A549 (cell line): ENCODE measurements around the gene ARID1B. TPM values are rescaled to one million over a fixed set of nuclear protein-coding genes. Genes with fewer than 3 reads are reported as not detected.

Experiments
- ATAC-seq, 2 experiments: fragments of 200-7000 bp in 1 of 2; fragments of >200 bp in 1 of 2; cut with Nextera tagmentation in 1 of 2; cut with Tn5 transposase in 1 of 2; 3 replicates each; pipeline versions ENCODE4 v1.8.0 to v1.9.1; 2018 to 2020; ENCODE audit warnings: mild to moderate bottlenecking in 1 of 2, moderate library complexity in 1 of 2
- CTCF ChIA-PET: fragments of 300-600 bp; sonication (Branson Sonifier 250); formaldehyde crosslinking; extraction: SDS; loops from one replicate; lab custom pipeline; 2021; ENCODE audit warnings: antibody characterized with exemption, inconsistent platforms; lab: Yijun Ruan, JAX
- POLR2A ChIA-PET: fragments of 350-600 bp; formaldehyde crosslinking; extraction: SDS; loops from one replicate; lab custom pipeline; 2021; ENCODE audit warnings: antibody characterized with exemption, inconsistent platforms; lab: Yijun Ruan, JAX
- DNase-seq, 2 experiments: peaks; one replicate each; pipeline versions ENCODE4 v3.0.0 to v3.0.0-alpha.2; 2011 to 2016; ENCODE audit warnings: low read depth in 1 of 2, low spot score in 1 of 2
- FAIRE-seq: peaks from 2 replicates; lab custom pipeline; 2011; peaks lifted over from hg19 to GRCh38; lab: Jason Lieb, UNC
- H3K27ac ChIP-seq, 2 experiments: fragments of >200 bp; sonication (Bioruptor Twin); formaldehyde crosslinking; 3 replicates each; pipeline ENCODE4 v1.5.1; 2016 to 2017
- H3K4me1 ChIP-seq: fragments of >200 bp; sonication (Bioruptor Twin); formaldehyde crosslinking; 3 replicates; pipeline ENCODE4 v1.6.1; 2016
- H3K4me2 ChIP-seq: fragments of >200 bp; sonication (Bioruptor Twin); formaldehyde crosslinking; 3 replicates; pipeline ENCODE4 v1.6.1; 2016
- H3K4me3 ChIP-seq: fragments of >200 bp; sonication (Bioruptor Twin); formaldehyde crosslinking; 3 replicates; pipeline ENCODE4 v1.5.1; 2016
- H3K9me3 ChIP-seq: fragments of >200 bp; sonication (Bioruptor Twin); formaldehyde crosslinking; 3 replicates; pipeline ENCODE4 v1.6.1; 2016
- ATOH8 ChIP-seq: fragments of 250-450 bp; sonication (Bioruptor Pico); IDR thresholded peaks from 2 replicates; pipeline ENCODE4 v1.5.0; 2020; ENCODE audit warnings: low read depth, mild to moderate bottlenecking, moderate library complexity
- CEBPB ChIP-seq, 2 experiments: fragments of >200 bp in 1 of 2; sonication (Bioruptor Twin) in 1 of 2; formaldehyde crosslinking in 1 of 2; IDR thresholded peaks; 2 replicates each; pipeline ENCODE4 v1.6.1; 2012 to 2016
- CTCF ChIP-seq: fragments of >200 bp; sonication (Bioruptor Twin); formaldehyde crosslinking; IDR thresholded peaks from 3 replicates; pipeline ENCODE4 v1.5.1; 2016
- E2F6 ChIP-seq: IDR thresholded peaks from 2 replicates; pipeline ENCODE4 v1.6.1; 2012; ENCODE audit warnings: low read depth, borderline replicate concordance
- ELK1 ChIP-seq: fragments of 150-350 bp; IDR thresholded peaks from 2 replicates; pipeline ENCODE4 v1.6.1; 2014; ENCODE audit warnings: low read depth, mild to moderate bottlenecking, low read length
- EP300 ChIP-seq, 2 experiments: fragments of >200 bp; sonication (Bioruptor Twin); formaldehyde crosslinking; IDR thresholded peaks; 2 replicates in 1 of 2; 3 replicates in 1 of 2; pipeline ENCODE4 v1.6.1; 2016 to 2017
- ESRRA ChIP-seq: fragments of 150-350 bp; IDR thresholded peaks from 2 replicates; pipeline ENCODE4 v1.6.1; 2014; ENCODE audit warnings: mild to moderate bottlenecking, low read length, borderline replicate concordance
- FOSB ChIP-seq: fragments of 250-450 bp; sonication (Bioruptor Pico); IDR thresholded peaks from 2 replicates; pipeline ENCODE4 v1.5.0; 2020; ENCODE audit warnings: mild to moderate bottlenecking, moderate library complexity
- FOXS1 ChIP-seq: fragments of 250-450 bp; sonication (Bioruptor Pico); IDR thresholded peaks from 2 replicates; pipeline ENCODE4 v1.5.0; 2020; ENCODE audit warnings: mild to moderate bottlenecking, moderate library complexity
- GATA3 ChIP-seq: IDR thresholded peaks from 2 replicates; pipeline ENCODE4 v1.6.1; 2012; ENCODE audit warnings: borderline replicate concordance
- HDAC2 ChIP-seq: fragments of 200-600 bp; sonication (generic); IDR thresholded peaks from 2 replicates; pipeline ENCODE4 v1.6.1; 2016
- HOXA7 ChIP-seq: fragments of 250-450 bp; sonication (Bioruptor Pico); IDR thresholded peaks from 2 replicates; pipeline ENCODE4 v1.5.0; 2020; ENCODE audit warnings: mild to moderate bottlenecking, moderate library complexity
- HOXB13 ChIP-seq: fragments of 250-450 bp; sonication (Bioruptor Pico); IDR thresholded peaks from 2 replicates; pipeline ENCODE4 v1.5.0; 2020; ENCODE audit warnings: low read depth, mild to moderate bottlenecking, moderate library complexity
- KDM1A ChIP-seq: fragments of 200-600 bp; sonication (generic); IDR thresholded peaks from 2 replicates; pipeline ENCODE4 v1.6.1; 2016; ENCODE audit warnings: low read depth, mild to moderate bottlenecking
- MAFK ChIP-seq: fragments of 450-650 bp; IDR thresholded peaks from 2 replicates; pipeline ENCODE4 v1.6.1; 2014; ENCODE audit not compliant: partially characterized antibody
- MYC ChIP-seq: IDR thresholded peaks from 2 replicates; pipeline ENCODE4 v1.6.1; 2012; ENCODE audit warnings: mild to moderate bottlenecking, inconsistent platforms, low read length, improper control_type of control experiment, borderline replicate concordance
- NFE2L2 ChIP-seq: fragments of 150-350 bp; conservative IDR thresholded peaks from 2 replicates; pipeline ENCODE4 v1.6.1; 2014; ENCODE audit warnings: low read length
- NPAS2 ChIP-seq: fragments of 250-450 bp; sonication (Bioruptor Pico); IDR thresholded peaks from 2 replicates; pipeline ENCODE4 v1.8.0; 2022; ENCODE audit warnings: mild to moderate bottlenecking, moderate library complexity, borderline replicate concordance
- NR3C1 ChIP-seq: fragments of >200 bp; sonication (Bioruptor Twin); formaldehyde crosslinking; IDR thresholded peaks from 3 replicates; pipeline ENCODE4 v1.6.1; 2017
- PBX3 ChIP-seq: IDR thresholded peaks from 2 replicates; pipeline ENCODE4 v1.6.1; 2012
- PHF8 ChIP-seq: fragments of 200-600 bp; sonication (generic); IDR thresholded peaks from 2 replicates; pipeline ENCODE4 v1.6.1; 2016; ENCODE audit warnings: low read depth, mild to moderate bottlenecking, antibody characterized with exemption, moderate library complexity, borderline replicate concordance
- POLR2AphosphoS2 ChIP-seq: conservative IDR thresholded peaks from 2 replicates; pipeline ENCODE4 v1.6.1; 2012; ENCODE audit warnings: low read length, improper control_type of control experiment, inconsistent platforms
- RAD21 ChIP-seq, 2 experiments: fragments of >200 bp in 1 of 2; sonication (Bioruptor Twin) in 1 of 2; formaldehyde crosslinking in 1 of 2; IDR thresholded peaks in 1 of 2; conservative IDR thresholded peaks in 1 of 2; 2 replicates in 1 of 2; 3 replicates in 1 of 2; pipeline ENCODE4 v1.6.1; 2012 to 2018; ENCODE audit warnings: inconsistent platforms in 1 of 2
- RFX5 ChIP-seq: fragments of 450-650 bp; IDR thresholded peaks from 2 replicates; pipeline ENCODE4 v1.7.1; 2014; ENCODE audit warnings: antibody characterized with exemption, mild to moderate bottlenecking, moderate library complexity
- SMC3 ChIP-seq: fragments of >200 bp; sonication (Bioruptor Twin); formaldehyde crosslinking; IDR thresholded peaks from 3 replicates; pipeline ENCODE4 v1.6.1; 2018; ENCODE audit warnings: inconsistent platforms
- SREBF2 ChIP-seq: fragments of 450-650 bp; IDR thresholded peaks from 2 replicates; pipeline ENCODE4 v1.6.1; 2014; ENCODE audit warnings: mild to moderate bottlenecking, moderate library complexity
- ZNF302 ChIP-seq: fragments of 250-450 bp; sonication (Bioruptor Pico); IDR thresholded peaks from 2 replicates; pipeline ENCODE4 v1.9.0; 2021; ENCODE audit warnings: inconsistent platforms, mild to moderate bottlenecking, moderate library complexity
- ZSCAN20 ChIP-seq: fragments of 250-450 bp; sonication (Bioruptor Pico); IDR thresholded peaks from 2 replicates; pipeline ENCODE4 v1.8.0; 2022; ENCODE audit warnings: mild to moderate bottlenecking, moderate library complexity
- WGBS: methylation state at CpG from one replicate; pipeline ENCODE4 v1.1.6; 2017; ENCODE audit errors: missing lambda C conversion rate; 5-methylcytosine and 5-hydroxymethylcytosine counted together
- polyA plus RNA-seq, 4 experiments: library from polyadenylated mRNA; depleted of rRNA in 3 of 4; stranded (reverse); fragments of >200 nt; fragmentation: RNase III in 1 of 4; extraction: RNeasy Plus Mini Kit Qiagen cat#74134 plus additional on column Dnase treatment in 1 of 4; gene quantifications; 2 replicates in 3 of 4; 3 replicates in 1 of 4; pipeline ENCODE4 v1.2.3, GENCODE V29; 2011 to 2017

Gene ARID1B
- polyA plus RNA-seq, 2 of the 4 experiments (the other 2 are of a cell fraction) = 13.5 to 16.3 TPM

GRCh38 chr6:156826290-156826955 is 49.2 kb downstream of the ARID1B start:
- FAIRE-seq (no peak), DNase-seq (no peak), ATAC-seq (no peak)
- ChIA-PET CTCF (interaction anchor here (1.1 kb wide), 1 partner anchor 48 kb away, joined by 5 read pairs; no protein-coding TSS in a partner anchor), POLR2A (no interaction called here)
- H3K9me3 ChIP-seq = no peaks in the 10 kb centered on the region
- H3K4me1 ChIP-seq = peaks cover 43% of the 10 kb centered on the region
- 94% methylated on average over 10 of the region's 10 CpGs for WGBS
- H3K27ac ChIP-seq = no peak overlapping the region; a peak in 1 of 6 replicates
- no peak overlapping the region for H3K4me2 ChIP-seq
- TF ChIP-seq GATA3 (no peak), ZSCAN20 (no peak), KDM1A (no peak), NPAS2 (no peak), E2F6 (no peak), HDAC2 (no peak), ESRRA (no peak), MAFK (no peak), PBX3 (no peak), FOSB (CRISPR knock-in tag) (no peak), ZNF302 (CRISPR knock-in tag) (no peak), SREBF2 (no peak), ELK1 (no peak), NR3C1 (no peak), SMC3 (no peak), CTCF (no peak), HOXA7 (CRISPR knock-in tag) (no peak), MYC (no peak), RAD21 (conservative IDR thresholded peaks at IDR 0.05 in 1 of 2, IDR thresholded peaks at IDR 0.05 in 1 of 2) (no peak)
- no peak overlapping the region for H3K4me3 ChIP-seq

- 75% methylated on average over 4 of the region's 4 CpGs for WGBS
- POLR2A ChIA-PET = interaction anchor here (1.4 kb wide), 1 partner anchor 47 kb away, joined by 3 read pairs; no protein-coding TSS in a partner anchor
- H3K4me1 ChIP-seq = peaks cover 47% of the 10 kb centered on the region
- H3K4me3 ChIP-seq = no peak overlapping the region
- H3K4me2 ChIP-seq = peak overlapping the region; percentile 72
- ATAC-seq (peak; percentile 17 to 24; a peak in 3 of 6 replicates), DNase-seq (no peak), FAIRE-seq (no peak)
- H3K9me3 ChIP-seq = no peaks in the 10 kb centered on the region
- peak overlapping the region; percentile 76 to 78; a peak in 5 of 6 replicates for H3K27ac ChIP-seq
- CTCF ChIA-PET = interaction anchor here (0.6 to 1.3 kb wide), 3 partner anchors 8 to 516 kb away, joined by 3 to 5 read pairs (median 3); no protein-coding TSS in a partner anchor
- TF ChIP-seq HOXB13 = no peak
- no peak for TF ChIP-seq GATA3
- no peak for TF ChIP-seq CEBPB (IDR thresholded peaks at IDR 0.05)
- no peak for TF ChIP-seq MAFK
- no peak for TF ChIP-seq HOXA7 (CRISPR knock-in tag)
- TF ChIP-seq SMC3 = no peak
- no peak for TF ChIP-seq ATOH8 (CRISPR knock-in tag)
- no peak for TF ChIP-seq FOXS1
- no peak for TF ChIP-seq EP300 (IDR thresholded peaks at IDR 0.05)
- no peak for TF ChIP-seq CTCF
- no peak for TF ChIP-seq POLR2AphosphoS2
- TF ChIP-seq RFX5 = no peak
- no peak for TF ChIP-seq PHF8
- no peak for TF ChIP-seq E2F6
- TF ChIP-seq NFE2L2 = no peak
These were observed 50.2 kb downstream of the ARID1B start for GRCh38 chr6:156827382-156827781.
